GM21367 (cell line): ENCODE results near the gene LSAMP.

Experiments
- ATAC-seq: cut with Tn5 transposase; IDR thresholded peaks from one replicate; pipeline ENCODE4 v1.9.1; 2021; ENCODE audit not compliant: unreplicated experiment

Gene LSAMP

GRCh38 chr3:116300226-116300625 lies 145.1 kb downstream of the LSAMP start:
- no peak for ATAC-seq

GRCh38 chr3:116299646-116300081 lies 145.6 kb downstream of the LSAMP start:
- ATAC-seq, result no peak

GRCh38 chr3:116298151-116298550 lies 147.1 kb downstream of the LSAMP start:
- ATAC-seq, result no peak

GRCh38 chr3:116291141-116291540 lies 154.1 kb downstream of the LSAMP start:
- ATAC-seq, result no peak

GRCh38 chr3:116288485-116288884 lies 156.8 kb downstream of the LSAMP start:
- ATAC-seq, result no peak

GRCh38 chr3:116285781-116286421 lies 159.4 kb downstream of the LSAMP start:
- no peak for ATAC-seq

- ATAC-seq, result no peak
These were observed 163.8 kb downstream of the LSAMP start for GRCh38 chr3:116281313-116282143.

GRCh38 chr3:116280130-116280740 lies 165.1 kb downstream of the LSAMP start:
- no peak for ATAC-seq

GRCh38 chr3:116276675-116277074 lies 168.6 kb downstream of the LSAMP start:
- ATAC-seq, result no peak

- no peak for ATAC-seq
These were observed 175.2 kb downstream of the LSAMP start for GRCh38 chr3:116270056-116270455.

GRCh38 chr3:116267116-116267515 lies 178.2 kb downstream of the LSAMP start:
- no peak for ATAC-seq

GRCh38 chr3:116265976-116266584 lies 179.2 kb downstream of the LSAMP start:
- no peak for ATAC-seq

- no peak for ATAC-seq
These were observed 180.0 kb downstream of the LSAMP start for GRCh38 chr3:116265320-116265695.

- no peak for ATAC-seq
These were observed 180.6 kb downstream of the LSAMP start for GRCh38 chr3:116264546-116265319.

- ATAC-seq, result no peak
These were observed 181.3 kb downstream of the LSAMP start for GRCh38 chr3:116263842-116264545.

- no peak for ATAC-seq
These were observed 184.8 kb downstream of the LSAMP start for GRCh38 chr3:116260491-116260890.

GRCh38 chr3:116259984-116260383 lies 185.3 kb downstream of the LSAMP start:
- no peak for ATAC-seq

GRCh38 chr3:116256843-116257485 lies 188.3 kb downstream of the LSAMP start:
- no peak for ATAC-seq

GRCh38 chr3:116254541-116254940 lies 190.7 kb downstream of the LSAMP start:
- no peak for ATAC-seq

GRCh38 chr3:116253511-116253910 lies 191.8 kb downstream of the LSAMP start:
- ATAC-seq, result no peak
